ENCODE data around the gene PDE6C.

The PDE6C gene

DNA sequence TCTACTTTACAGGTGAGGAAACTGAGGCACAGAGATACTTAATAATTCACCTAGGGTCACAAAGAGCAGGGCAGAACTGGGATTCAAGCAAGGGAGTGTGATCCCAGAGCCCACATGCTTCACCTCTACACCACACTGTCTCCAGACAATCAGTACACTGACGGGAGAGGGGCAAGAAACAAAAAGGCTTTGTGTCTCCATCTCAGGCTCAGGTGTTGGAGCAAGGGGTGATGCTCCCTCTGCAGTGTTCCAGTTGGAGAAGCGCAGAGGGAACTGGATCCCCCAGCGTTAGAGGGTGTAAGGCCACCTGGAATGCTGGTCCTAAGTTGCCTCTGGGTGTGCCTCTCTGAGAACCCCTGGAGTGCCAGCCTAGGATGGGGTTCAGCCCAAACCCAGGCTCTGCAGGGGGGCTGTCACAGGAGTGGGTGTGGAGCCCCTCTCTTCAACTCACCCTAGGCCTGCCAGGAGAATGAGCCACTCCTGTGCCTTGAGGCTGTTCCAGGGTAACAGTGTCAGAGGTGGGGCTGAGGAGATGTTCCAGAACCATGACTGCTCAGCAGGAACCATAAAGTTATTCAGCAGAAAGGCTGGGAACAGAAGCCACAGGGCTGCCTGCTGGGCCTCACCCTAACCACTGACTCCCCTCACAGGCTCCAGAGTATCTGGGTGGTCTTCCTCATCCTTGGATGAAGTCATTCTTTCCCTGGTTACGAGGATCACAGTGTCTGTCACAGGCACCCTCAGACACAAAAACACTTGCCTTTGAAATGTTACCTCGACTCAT is 16.8 kb upstream of the PDE6C start:
- DNase-seq = no peak

- no peak for DNase-seq
These were observed 15.8 kb upstream of the PDE6C start for GRCh38 chr10:93596539-93596938.

DNA sequence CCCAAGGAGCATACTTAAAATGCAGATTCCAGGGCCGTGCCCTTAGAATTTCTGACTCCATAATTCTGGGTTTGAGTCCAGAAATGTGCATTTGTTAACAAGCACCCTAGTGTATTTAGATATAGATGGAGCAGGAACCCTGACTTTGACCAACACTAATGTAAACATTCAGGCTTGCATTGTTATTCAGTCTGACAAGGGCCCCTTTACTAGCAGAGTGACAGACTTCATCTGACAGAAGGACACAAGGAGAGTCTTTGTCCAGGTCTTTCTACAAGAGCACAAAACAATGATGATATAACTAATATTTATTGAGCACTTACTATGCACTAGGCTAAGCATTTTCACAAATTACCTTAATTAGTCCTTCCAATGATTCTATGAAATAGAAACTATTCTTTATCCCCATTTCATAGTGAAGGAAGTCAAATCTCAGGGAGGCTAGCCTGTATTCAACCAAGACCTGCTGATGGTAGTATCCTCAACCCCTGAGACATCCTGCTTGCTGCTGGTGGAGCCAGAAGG is 15.2 kb upstream of the PDE6C start:
- DNase-seq = no peak

GRCh38 chr10:93598157-93598556 is 14.2 kb upstream of the PDE6C start:
- DNase-seq = no peak

- no peak for DNase-seq
These were observed 13.0 kb upstream of the PDE6C start for GRCh38 chr10:93599335-93599734.

DNA sequence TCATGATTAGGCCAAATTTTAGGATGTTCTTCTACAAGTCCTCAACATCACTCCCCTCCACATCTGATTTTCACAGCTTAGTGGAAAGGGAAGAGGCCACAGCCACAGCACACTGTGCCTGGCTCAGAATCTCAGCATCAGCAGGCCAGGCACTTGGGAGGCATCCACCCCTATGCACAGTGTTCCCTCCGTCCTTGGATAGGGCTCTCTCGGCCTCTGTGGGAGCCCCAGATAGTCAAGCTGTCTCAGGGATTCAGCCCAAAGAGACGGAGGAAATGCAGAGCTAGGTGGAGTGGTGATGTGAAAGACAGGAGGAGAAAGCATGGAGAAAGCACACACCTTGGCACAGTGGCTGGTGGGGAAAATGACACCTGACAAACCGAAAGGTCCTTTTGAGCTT is 12.6 kb upstream of the PDE6C start:
- no peak for DNase-seq

- no peak for DNase-seq
These were observed 11.7 kb upstream of the PDE6C start for GRCh38 chr10:93600446-93601145.

DNA sequence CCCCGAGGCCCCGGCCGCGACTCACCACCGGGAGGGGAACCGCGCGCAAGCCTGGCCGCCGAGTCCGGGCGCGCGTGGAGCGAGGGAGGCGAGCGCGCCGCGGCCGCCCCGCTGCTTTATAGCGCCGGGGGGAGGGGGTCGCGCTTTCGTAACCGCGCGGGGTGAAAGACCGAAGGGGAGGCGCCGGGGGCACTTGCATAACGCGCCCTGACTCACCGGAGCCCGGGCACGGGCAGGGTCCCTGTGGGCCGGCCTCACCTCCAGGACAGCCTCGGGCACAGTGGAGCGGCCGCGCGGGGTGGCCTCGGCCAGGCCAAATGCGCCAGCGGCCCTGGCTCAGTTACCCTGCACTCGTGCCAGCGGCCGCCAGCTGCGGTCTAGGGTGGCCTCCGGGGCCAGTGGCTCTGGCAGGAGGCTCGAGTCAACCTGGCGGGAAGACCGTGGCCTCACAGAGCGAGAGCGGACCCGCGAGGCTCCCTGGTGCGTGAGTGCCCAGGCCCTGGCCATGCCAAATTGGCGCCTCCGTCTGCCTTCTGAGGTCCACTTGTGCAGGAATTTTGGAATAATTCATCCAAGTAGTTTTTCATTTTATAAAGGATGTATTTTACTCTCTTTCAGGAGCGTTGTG is 11.1 kb upstream of the PDE6C start, which contains the start of gene RBP4:
Gene RBP4, minus strand, starts transcription at position 90 of the 628 bp plus-strand sequence. CDS start 207 bp downstream, outside the sequence.
- no peak for DNase-seq

DNA sequence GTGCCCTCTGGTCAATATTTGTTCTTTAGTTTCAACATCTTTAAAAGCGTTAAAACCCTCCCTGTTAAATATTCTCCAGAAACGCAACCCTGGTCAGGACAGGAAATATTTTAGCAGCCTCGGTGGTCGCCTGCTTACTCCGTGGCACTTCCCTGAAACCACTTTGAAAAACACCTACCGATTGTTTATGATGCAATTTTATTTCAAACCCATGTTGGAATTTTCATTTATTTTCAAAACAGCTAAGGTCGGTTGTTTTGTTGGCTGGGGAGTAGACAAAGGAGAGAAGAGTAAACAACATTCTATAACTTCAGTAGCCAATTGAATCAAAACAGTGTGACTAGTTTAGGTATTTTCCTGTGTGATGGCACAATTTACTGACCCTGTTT is 10.6 kb upstream of the PDE6C start:
- DNase-seq = no peak

DNA sequence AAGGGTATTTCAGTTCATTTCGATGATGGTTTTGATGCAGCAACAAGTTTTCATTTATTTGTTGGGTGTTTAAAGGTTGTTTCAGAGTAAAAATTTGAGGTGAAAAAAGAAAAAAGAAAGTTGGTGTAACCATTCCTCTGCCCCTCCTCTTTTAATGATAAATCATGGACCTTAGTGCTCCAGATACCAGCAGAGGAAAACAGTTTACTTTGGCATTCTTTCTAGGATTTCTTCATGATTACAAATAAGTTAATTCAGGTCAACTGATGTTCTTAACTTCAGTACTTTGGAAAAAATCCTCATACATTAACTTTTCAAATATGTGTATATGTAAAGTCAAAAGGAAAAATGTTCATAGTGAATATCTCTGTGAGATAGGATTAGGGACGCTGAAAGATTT is 9.3 kb upstream of the PDE6C start:
- DNase-seq = no peak

GRCh38 chr10:93604146-93604545 is 8.2 kb upstream of the PDE6C start:
- DNase-seq = peak; percentile 27

DNA sequence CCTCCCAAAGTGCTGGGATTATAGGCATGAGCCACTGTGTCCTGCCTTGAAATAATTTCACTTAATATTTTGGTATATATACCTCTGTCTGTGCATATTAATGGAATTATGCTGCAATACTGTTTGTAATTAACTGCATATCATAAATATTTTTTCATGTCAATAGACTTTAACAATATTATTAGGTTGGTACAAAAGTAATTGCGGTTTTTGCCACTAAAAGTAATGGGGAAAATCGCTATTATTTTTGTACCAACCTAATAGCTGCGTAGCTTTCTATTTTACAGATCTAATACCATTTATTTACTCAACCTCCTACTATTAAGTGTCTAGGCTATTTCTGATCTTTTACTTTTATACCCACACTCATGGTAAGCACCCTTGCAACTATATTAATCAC is 3.9 kb upstream of the PDE6C start:
- no peak for DNase-seq

- DNase-seq = no peak
These were observed 789 bp downstream of the PDE6C start for GRCh38 chr10:93613126-93613525.

DNA sequence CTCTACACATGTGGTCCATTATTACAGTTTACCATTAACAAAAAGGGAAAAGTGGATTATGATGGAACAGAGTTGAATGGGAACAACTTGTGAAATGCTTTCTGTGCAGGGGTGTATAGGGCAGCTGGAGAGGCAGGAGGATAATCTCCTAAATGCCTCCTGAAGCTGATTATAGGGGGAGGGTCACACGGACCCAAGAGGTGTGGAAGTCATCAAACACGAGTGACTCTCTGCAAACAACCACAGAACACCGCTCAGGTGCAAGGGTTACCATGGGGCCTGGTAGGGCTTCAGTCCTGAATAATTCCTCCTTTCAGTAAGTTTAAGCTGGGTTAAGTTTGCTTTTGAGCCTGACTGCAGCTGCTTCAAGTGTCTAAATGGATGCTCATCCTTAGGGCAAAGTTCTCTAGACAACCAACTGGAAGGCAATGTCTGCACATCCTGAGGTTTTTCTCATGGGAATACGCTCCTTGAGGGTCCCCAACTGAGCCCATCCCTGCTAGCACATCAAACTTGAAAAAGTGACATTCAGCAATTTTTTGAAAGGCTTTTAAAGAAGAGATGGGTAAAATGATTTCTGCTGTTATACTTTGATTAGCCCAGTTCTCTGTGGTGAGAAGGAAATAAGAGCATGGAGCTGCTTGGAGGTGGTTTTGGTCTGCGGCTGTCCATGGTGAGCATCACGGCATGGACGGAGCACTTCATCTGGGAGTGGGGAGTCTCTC is 1.9 kb downstream of the PDE6C start:
- no peak for DNase-seq

GRCh38 chr10:93615576-93616235 is 3.4 kb downstream of the PDE6C start:
- no peak for DNase-seq

- no peak for DNase-seq
These were observed 8.6 kb downstream of the PDE6C start for GRCh38 chr10:93620925-93621324.

DNA sequence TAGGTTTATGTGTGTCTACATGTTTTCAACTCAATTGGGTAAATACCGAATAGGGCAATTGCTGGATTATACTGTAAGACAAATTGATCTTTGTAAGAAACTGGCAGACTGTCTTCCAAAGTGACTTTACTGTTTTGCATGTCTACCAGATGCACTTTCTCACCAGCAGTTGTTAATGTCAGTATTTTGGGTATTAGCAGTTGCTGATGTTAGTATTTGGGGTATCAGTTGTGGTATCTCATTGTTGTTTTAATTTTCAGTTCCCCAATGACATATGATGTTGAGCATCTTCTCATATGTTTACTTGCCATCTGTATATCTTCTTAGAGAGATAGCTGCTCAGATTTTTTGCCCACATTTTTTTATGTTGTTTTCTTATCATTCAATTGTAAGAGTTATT is 10.6 kb downstream of the PDE6C start:
- no peak for DNase-seq

DNA sequence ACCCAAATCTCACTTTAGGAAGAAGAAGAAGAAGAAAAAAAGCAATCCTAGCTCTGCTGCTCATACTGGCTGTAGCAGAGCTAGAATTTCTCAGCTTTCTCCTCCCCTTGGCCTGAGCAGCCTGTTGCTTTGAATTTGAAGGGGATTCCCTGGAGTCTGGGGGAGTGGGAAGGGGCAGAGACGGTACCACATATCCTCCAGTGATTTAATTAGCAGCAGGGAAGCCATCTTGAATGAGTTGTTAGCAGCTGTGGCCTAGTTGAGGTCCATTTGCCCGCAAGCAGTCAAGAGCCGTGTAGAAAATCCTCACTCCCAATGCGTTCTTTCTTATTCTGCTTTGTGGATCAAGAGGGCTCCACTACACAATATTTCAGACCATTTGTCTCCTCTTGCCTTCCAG is 16.5 kb downstream of the PDE6C start:
- DNase-seq = no peak

DNA sequence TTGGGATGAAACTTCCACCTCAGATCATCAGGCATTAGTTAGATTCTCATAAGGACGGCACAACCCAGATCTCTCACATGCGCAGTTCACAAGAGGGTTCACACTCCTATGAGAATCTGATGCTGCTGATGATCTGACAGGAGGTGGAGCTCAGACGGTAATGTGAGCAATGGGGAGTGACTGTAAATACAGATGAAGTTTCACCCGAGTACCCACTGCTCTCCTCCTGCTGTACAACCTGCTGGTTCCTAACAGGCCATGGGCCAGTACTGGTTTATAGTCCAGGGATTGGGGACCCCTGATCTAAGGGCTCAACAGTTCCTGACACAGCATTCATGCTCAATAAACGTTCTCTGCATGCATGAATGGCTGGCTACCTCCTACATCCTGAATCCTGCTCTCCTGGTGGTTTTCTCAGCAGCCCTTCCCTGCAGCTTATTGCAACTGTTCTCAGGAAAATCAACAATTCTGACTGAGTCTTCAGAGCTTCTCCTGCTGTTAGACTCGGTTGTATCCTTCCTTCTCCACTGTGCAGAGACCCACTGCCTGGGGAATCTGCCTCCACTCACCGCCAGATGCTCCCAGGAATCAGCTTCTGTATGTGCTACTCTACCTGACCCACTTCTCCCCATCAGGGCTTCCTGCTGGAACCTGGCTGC is 17.4 kb downstream of the PDE6C start:
- DNase-seq = no peak

- DNase-seq = no peak
These were observed 18.6 kb downstream of the PDE6C start for GRCh38 chr10:93630625-93631557.

DNA sequence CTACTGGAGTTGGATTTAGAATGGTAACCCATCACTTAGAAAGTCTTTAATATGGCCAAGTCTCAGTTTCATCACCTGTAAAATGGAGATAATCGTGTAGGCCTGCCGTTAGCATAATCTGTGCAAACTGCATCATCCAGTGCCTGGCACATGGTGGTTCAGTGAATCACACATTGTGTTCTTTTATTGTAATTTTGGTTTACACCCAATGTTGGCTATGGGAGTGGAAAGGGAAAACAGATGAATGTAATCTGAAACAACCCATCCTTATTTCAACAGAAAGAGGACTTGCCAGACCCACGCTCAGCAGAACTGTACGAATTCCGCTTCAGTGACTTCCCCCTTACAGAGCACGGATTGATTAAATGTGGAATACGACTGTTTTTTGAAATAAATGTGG is 27.5 kb downstream of the PDE6C start:
- DNase-seq = no peak
